Adrenal gland (tissue), 12 donors: ENCODE measurements around the gene C14orf132. TPM values are rescaled to one million over a fixed set of nuclear protein-coding genes. Genes with fewer than 3 reads are reported as not detected.

Experiments
- DNase-seq, 7 donors: peaks; one replicate each; pipeline ENCODE4 v3.0.0-alpha.2; 2019 to 2020
- H3K27ac ChIP-seq, 5 donors: fragments of 200-600 bp; sonication (generic) in 4 of 5; 1 replicate in 3 of 5; 2 replicates in 2 of 5; pipeline versions ENCODE4 v1.5.1 to v1.8.0; 2016 to 2020; ENCODE audit warnings: mild to moderate bottlenecking in 1 of 5
- H3K27me3 ChIP-seq: fragments of 200-600 bp; 2 replicates; pipeline ENCODE4 v1.8.0; 2021
- H3K36me3 ChIP-seq, 2 donors: fragments of 200-600 bp; replicated peaks in 1 of 2; 1 replicate in 1 of 2; 2 replicates in 1 of 2; pipeline versions ENCODE4 v1.5.1 to v1.8.0; 2018 to 2022
- H3K4me1 ChIP-seq, 2 donors: fragments of 200-600 bp; replicated peaks in 1 of 2; 1 replicate in 1 of 2; 2 replicates in 1 of 2; pipeline versions ENCODE4 v1.5.1 to v1.8.0; 2018 to 2021
- H3K4me3 ChIP-seq, 4 donors: fragments of 200-600 bp; sonication (generic) in 3 of 4; one replicate each; pipeline ENCODE4 v1.5.1; 2016 to 2018
- H3K9me3 ChIP-seq, 3 donors: fragments of 200-600 bp; sonication (generic) in 1 of 3; replicated peaks in 1 of 3; 1 replicate in 2 of 3; 2 replicates in 1 of 3; pipeline versions ENCODE4 v1.5.1 to v1.8.0; 2016 to 2021
- POLR2A ChIP-seq, 2 donors: fragments of 450-650 bp; IDR thresholded peaks; one replicate each; pipeline ENCODE4 v1.6.1; 2017; ENCODE audit warnings: antibody characterized with exemption in 2 of 2, mild to moderate bottlenecking in 2 of 2, moderate library complexity in 1 of 2
- WGBS, 4 donors: extraction: QIAGEN DNeasy Blood & Tissue Kit in 2 of 4; methylation state at CpG; one replicate each; pipeline versions ENCODE4 v1.1.5 to v1.1.7; 2013 to 2017; 5-methylcytosine and 5-hydroxymethylcytosine counted together
- intact Hi-C, 2 donors: fragments of 100-400 bp; cut with DNase I; formaldehyde crosslinking; loops; one replicate each; pipeline versions ENCODE4 v1.14.1 to v1.15.0; 2022 to 2023
- polyA plus RNA-seq, 3 donors: library from polyadenylated mRNA; stranded (reverse); fragments of 200-250 nt in 2 of 3; fragments of 350-450 nt in 1 of 3; fragmentation: Illumina TruSeq in 1 of 3; extraction: RNeasy Lipid Tissue Mini Kit (QIAGEN cat#74804) in 1 of 3; gene quantifications; one replicate each; pipeline ENCODE4 v1.2.3, GENCODE V29; 2013 to 2014
- total RNA-seq, 9 donors: library from RNA; depleted of rRNA in 4 of 9; stranded (reverse); fragments of >200 nt in 4 of 9; fragments of 120-200 nt in 1 of 9; fragmentation: NEBNext Ultra II Directional in 1 of 9; extraction: Animal tissue kit (Norgen Biotek cat#: 25700) in 1 of 9; gene quantifications; one replicate each; pipeline versions ENCODE4 v1.1.0 to v1.2.4, GENCODE V29; 2013 to 2023
- TF ChIP-seq, protein P1 (sequence below), 6 experiments: fragments of 450-650 bp in 4 of 6; fragments of 200-600 bp in 2 of 6; sonication (generic) in 1 of 6; IDR thresholded peaks; 1 replicate in 5 of 6; 2 replicates in 1 of 6; pipeline versions ENCODE4 v1.5.1 to v1.8.0; 2016 to 2021; ENCODE audit warnings: antibody characterized with exemption in 6 of 6, mild to moderate bottlenecking in 2 of 6, moderate library complexity in 1 of 6
- donor health status: healthy with polysubstance abuse.
- donor health status: Bipolar disorder and iron deficiency.
- donor health status: DM: yes; HTN: yes; CAD: no.
- donor health status: DM: no; HTN: no; CAD: no.
- donor health status: DM: no; HTN: no; CAD: no.
- donor health status: DM: yes; HTN: yes; CAD: no.

Gene C14orf132
- total and polyA plus RNA-seq, 12 donors, result 4.5 to 34.8 (median 11.8) TPM

DNA sequence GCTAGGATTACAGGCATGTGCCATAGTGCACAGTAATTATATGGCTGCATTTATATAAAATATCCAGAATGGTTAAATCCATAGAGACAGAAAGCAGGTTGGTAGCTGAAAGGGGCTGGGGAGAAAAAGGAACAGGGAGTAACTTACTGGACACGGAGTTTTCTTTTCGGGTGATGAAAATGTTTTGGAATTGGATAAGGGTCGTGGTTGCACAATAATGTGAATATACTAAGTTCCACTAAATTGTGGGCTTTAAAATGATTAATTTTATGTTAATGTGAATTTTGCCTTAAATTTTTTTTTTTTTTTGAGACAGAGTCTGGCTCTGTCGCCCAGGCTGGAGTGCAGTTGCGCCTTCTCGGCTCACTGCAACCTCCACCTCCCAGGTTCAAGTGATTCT lies 95.3 kb downstream of the C14orf132 start:
- WGBS, 4 donors, result 72 to 81% (median 76%) methylated on average over 6 of the region's 6 CpGs
- H3K4me1 ChIP-seq, result no peaks in the 10 kb centered on the region
- no peak overlapping the region for H3K27ac ChIP-seq
- no peak overlapping the region for H3K4me3 ChIP-seq
- H3K27me3 ChIP-seq, result no peaks in the 10 kb centered on the region
- TF ChIP-seq POLR2A (IDR thresholded peaks at IDR 0.05), result no peak
- TF ChIP-seq, protein P1, sequence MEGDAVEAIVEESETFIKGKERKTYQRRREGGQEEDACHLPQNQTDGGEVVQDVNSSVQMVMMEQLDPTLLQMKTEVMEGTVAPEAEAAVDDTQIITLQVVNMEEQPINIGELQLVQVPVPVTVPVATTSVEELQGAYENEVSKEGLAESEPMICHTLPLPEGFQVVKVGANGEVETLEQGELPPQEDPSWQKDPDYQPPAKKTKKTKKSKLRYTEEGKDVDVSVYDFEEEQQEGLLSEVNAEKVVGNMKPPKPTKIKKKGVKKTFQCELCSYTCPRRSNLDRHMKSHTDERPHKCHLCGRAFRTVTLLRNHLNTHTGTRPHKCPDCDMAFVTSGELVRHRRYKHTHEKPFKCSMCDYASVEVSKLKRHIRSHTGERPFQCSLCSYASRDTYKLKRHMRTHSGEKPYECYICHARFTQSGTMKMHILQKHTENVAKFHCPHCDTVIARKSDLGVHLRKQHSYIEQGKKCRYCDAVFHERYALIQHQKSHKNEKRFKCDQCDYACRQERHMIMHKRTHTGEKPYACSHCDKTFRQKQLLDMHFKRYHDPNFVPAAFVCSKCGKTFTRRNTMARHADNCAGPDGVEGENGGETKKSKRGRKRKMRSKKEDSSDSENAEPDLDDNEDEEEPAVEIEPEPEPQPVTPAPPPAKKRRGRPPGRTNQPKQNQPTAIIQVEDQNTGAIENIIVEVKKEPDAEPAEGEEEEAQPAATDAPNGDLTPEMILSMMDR (IDR thresholded peaks at IDR 0.05), result no peak
- no peaks in the 10 kb centered on the region for H3K36me3 ChIP-seq
- H3K9me3 ChIP-seq, result no peaks in the 10 kb centered on the region
- no peak for DNase-seq
- intact Hi-C loops, result no loop called here

DNA sequence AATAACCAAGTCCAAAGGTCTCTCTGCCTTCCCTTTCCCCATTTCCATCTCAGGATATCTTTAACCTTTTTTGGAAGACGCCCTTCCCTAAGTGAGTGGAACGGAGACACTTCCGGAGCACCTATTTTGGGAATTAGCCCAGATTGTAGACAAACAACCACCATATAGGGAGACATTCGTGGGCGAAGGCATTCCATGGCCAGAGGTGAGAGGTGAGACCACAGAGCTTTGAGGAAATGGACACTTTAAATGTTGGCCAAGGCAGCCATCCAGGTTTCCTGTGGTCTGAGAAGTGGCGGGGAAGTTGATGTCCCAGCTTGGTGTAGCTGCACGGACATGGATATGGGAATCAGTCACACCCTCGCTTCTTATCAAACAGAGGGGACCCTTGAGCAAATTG lies 96.1 kb downstream of the C14orf132 start:
- no peak overlapping the region for H3K4me3 ChIP-seq
- peak in 6 of 7 donors; percentile 15 to 74 (median 40) for DNase-seq
- peak overlapping the region in 1 of 5 donors; percentile 47 for H3K27ac ChIP-seq
- no peak for TF ChIP-seq POLR2A (IDR thresholded peaks at IDR 0.05)
- TF ChIP-seq, protein P1 (IDR thresholded peaks at IDR 0.05), result no peak
- H3K4me1 ChIP-seq, result no peaks in the 10 kb centered on the region
- WGBS, 4 donors, result 54 to 65% (median 62%) methylated on average over 8 of the region's 8 CpGs
- no peaks in the 10 kb centered on the region for H3K27me3 ChIP-seq
- intact Hi-C loops, result no loop called here
- no peaks in the 10 kb centered on the region for H3K9me3 ChIP-seq
- H3K36me3 ChIP-seq, result no peaks in the 10 kb centered on the region

DNA sequence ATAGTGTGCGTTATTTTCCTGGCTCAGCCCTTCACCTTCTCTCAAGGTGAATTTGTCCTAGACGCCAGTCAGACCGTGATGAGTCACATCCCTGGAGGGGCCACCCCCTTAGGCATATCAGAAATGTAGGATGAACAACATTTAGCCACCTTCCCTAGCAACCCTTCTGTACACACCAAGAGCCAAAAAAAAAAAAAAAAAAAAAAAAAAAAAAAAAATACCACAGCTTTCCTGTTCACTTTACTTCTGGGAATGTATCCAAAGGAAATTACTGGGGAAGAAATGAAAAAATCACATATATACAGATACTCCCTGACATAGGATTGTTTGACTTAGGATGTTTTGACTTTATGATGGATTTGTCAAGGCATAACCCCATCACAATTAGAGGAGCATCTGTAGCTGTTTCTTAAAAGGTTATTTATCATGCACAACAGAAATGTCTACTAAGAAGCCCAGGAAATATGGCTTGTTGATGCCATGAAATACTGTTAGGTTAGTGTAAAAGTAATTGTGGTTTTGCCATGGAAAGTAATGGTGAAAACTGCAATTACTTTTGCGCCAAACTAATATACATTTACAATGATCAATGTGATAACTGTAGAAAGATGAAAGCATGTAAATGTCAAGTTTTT lies 97.3 kb downstream of the C14orf132 start:
- DNase-seq, result no peak
- TF ChIP-seq, protein P1 (IDR thresholded peaks at IDR 0.05), result no peak
- no peak for TF ChIP-seq POLR2A (IDR thresholded peaks at IDR 0.05)
- intact Hi-C loops, result no loop called here
- Histone ChIP-seq H3K4me1 (no peaks in the 10 kb centered on the region), H3K9me3 (no peaks in the 10 kb centered on the region), H3K4me3 (no peak overlapping the region), H3K27me3 (no peaks in the 10 kb centered on the region), H3K27ac (peak overlapping the region in 1 of 5 donors; percentile 47), H3K36me3 (no peaks in the 10 kb centered on the region)
- 11 to 27% (median 25%) methylated on average over 4 of the region's 4 CpGs for WGBS, 4 donors

DNA sequence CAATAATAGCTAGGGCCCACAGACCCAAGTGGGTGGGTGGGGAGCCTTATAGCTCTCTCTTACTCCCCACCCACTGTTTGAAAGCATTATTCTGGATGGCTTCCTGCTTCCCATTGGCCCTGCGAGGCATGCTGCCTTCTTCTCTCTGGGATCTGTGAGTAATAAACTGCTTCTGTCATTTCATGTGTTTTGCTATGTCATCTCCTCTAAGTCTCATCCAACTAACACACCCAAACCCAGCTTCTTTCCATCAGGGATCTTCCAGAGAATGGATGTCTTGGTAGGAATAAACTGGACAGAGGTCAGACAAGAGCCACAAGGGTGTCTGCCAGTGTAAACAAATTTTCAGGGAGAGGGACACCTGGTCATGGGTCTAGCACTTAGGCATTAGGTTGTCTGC lies 99.1 kb downstream of the C14orf132 start:
- H3K27ac ChIP-seq, result no peak overlapping the region
- 79 to 100% (median 90%) methylated on average over 1 of the region's 1 CpG for whole genome bisulfite sequencing, 4 donors
- no peaks in the 10 kb centered on the region for H3K27me3 ChIP-seq
- H3K4me1 ChIP-seq, result no peaks in the 10 kb centered on the region
- H3K36me3 ChIP-seq, result no peaks in the 10 kb centered on the region
- no peak for TF ChIP-seq POLR2A (IDR thresholded peaks at IDR 0.05)
- TF ChIP-seq, protein P1 (IDR thresholded peaks at IDR 0.05), result no peak
- intact Hi-C loops, result no loop called here
- DNase-seq, result no peak
- H3K4me3 ChIP-seq, result no peak overlapping the region
- H3K9me3 ChIP-seq, result no peaks in the 10 kb centered on the region
